Measurements from ENCODE around the gene OLFM1. TPM values are rescaled to one million over a fixed set of nuclear protein-coding genes. Genes with fewer than 3 reads are reported as not detected.

The OLFM1 gene
- total and polyA plus RNA-seq, 2 donors (not counting 1 experiment from before 2014, with no cell fraction given): 0.07 TPM; not detected in 1

GRCh38 chr9:135170535-135170934 is 83.1 kb downstream of the OLFM1 start:
- ChIA-PET POLR2A (no interaction called here), CTCF (no interaction called here)
- no peak for TF ChIP-seq EZH2 (IDR thresholded peaks at IDR 0.05; ENCODE audit: borderline replicate concordance, insufficient read depth, low read depth, low read length, poor library complexity, severe bottlenecking)
- Mint-ChIP-seq H3K27ac (no peak overlapping the region), H3K4me3 (no peak overlapping the region), H3K27me3 (peaks cover 3% of the 10 kb centered on the region), H3K4me1 (no peaks in the 10 kb centered on the region), H3K9me3 (ENCODE audit: insufficient read depth) (peaks cover 3% of the 10 kb centered on the region)
- no peak overlapping the region for H3K4me2 ChIP-seq (replicated peaks; ENCODE audit: low read depth, low read length, poor library complexity, severe bottlenecking)
- 80% methylated on average over 13 of the region's 14 CpGs for WGBS (ENCODE audit: insufficient coverage)
- H3K27me3 ChIP-seq (replicated peaks in 1 of 4; ENCODE audit: control extremely low read depth in 1 of 4, control insufficient read depth in 3 of 4, insufficient read depth in 4 of 4, low read length in 3 of 4): no peaks in the 10 kb centered on the region
- no peak overlapping the region for H3K9ac ChIP-seq (ENCODE audit: low read length)
- no peak for DNase-seq
- H4K20me1 ChIP-seq (ENCODE audit: control insufficient read depth, insufficient read depth, low read length, poor library complexity, severe bottlenecking): no peaks in the 10 kb centered on the region
- no peak overlapping the region for H3K27ac ChIP-seq (ENCODE audit: low read length in 2 of 2)
- H3K79me2 ChIP-seq (ENCODE audit: control insufficient read depth, insufficient read depth, low read length): no peaks in the 10 kb centered on the region
- no peaks in the 10 kb centered on the region for H3K4me1 ChIP-seq (ENCODE audit: control insufficient read depth in 2 of 2, insufficient read depth in 2 of 2, low read length in 2 of 2)
- no peak for ATAC-seq (ENCODE audit: low read depth)
- intact Hi-C loops (cut with micrococcal nuclease): no loop called here
- H3K36me3 ChIP-seq (replicated peaks in 1 of 2; ENCODE audit: control extremely low read depth in 1 of 2, control insufficient read depth in 1 of 2, extremely low read depth in 1 of 2, insufficient read depth in 2 of 2, low read length in 1 of 2): no peaks in the 10 kb centered on the region
- H2AFZ ChIP-seq (ENCODE audit: insufficient read depth, low read depth, low read length, poor library complexity, severe bottlenecking): no peak overlapping the region
- no peak overlapping the region for H3K4me3 ChIP-seq (ENCODE audit: control extremely low read depth in 1 of 5, extremely low read depth in 1 of 5, insufficient read depth in 1 of 5, low read depth in 2 of 5, low read length in 4 of 5)
- H3K9me3 ChIP-seq (ENCODE audit: control extremely low read depth in 1 of 3, control insufficient read depth in 2 of 3, insufficient read depth in 1 of 3, low read length in 2 of 3): peaks cover 0 to 9% (median 0%) of the 10 kb centered on the region in 3 donors

Other genes starting within 250 kb of the OLFM1 start
- gene FCN2, start 206.9 kb upstream of the OLFM1 start, total RNA-seq: not detected in 2 replicates
- gene FCN2, start 206.9 kb upstream of the OLFM1 start, polyA plus RNA-seq: not detected in 2 replicates
- 2.1 and 2.2 TPM in 2 replicates for gene FCN1, start 169.8 kb upstream of the OLFM1 start, total RNA-seq
- gene FCN1, start 169.8 kb upstream of the OLFM1 start, polyA plus RNA-seq: 16.0 and 20.6 TPM in 2 replicates